ENCODE data around the gene HOOK1.
A peak's percentile ranks its signal among the peaks of the same experiment; 100 is the strongest.
"Not testable (repeated sequence)": the region's sequence is repeated elsewhere in the genome, so short reads cannot be mapped to it uniquely, and the experiment has no call there.

Gene HOOK1

GRCh38 chr1:59819566-59820438 is 5.1 kb downstream of the HOOK1 start:
- no peak overlapping the region for H3K4me3 ChIP-seq (replicated peaks in 1 of 2; ENCODE audit: low read depth in 2 of 2, low read length in 2 of 2)
- no peak for DNase-seq (ENCODE audit: low read depth in 2 of 2)
- no peak for TF ChIP-seq CTCF (IDR thresholded peaks at IDR 0.05; ENCODE audit: low read depth, low read length)

- TF ChIP-seq CTCF (IDR thresholded peaks at IDR 0.05; ENCODE audit: low read depth, low read length) = no peak
- no peak overlapping the region for H3K4me3 ChIP-seq (replicated peaks in 1 of 2; ENCODE audit: low read depth in 2 of 2, low read length in 2 of 2)
- DNase-seq (ENCODE audit: low read depth in 2 of 2) = no peak
Observed at GRCh38 chr1:59827055-59827643, 12.4 kb downstream of the HOOK1 start.

- DNase-seq (ENCODE audit: low read depth in 2 of 2) = no peak
- no peak for TF ChIP-seq CTCF (IDR thresholded peaks at IDR 0.05; ENCODE audit: low read depth, low read length)
- H3K4me3 ChIP-seq (replicated peaks in 1 of 2; ENCODE audit: low read depth in 2 of 2, low read length in 2 of 2) = no peak overlapping the region
Observed at GRCh38 chr1:59828160-59828559, 13.4 kb downstream of the HOOK1 start.

- H3K4me3 ChIP-seq (replicated peaks in 1 of 2; ENCODE audit: low read depth in 2 of 2, low read length in 2 of 2) = no peak overlapping the region
- TF ChIP-seq CTCF (IDR thresholded peaks at IDR 0.05; ENCODE audit: low read depth, low read length) = no peak
- no peak for DNase-seq (ENCODE audit: low read depth in 2 of 2)
Observed at GRCh38 chr1:59831529-59831928, 16.8 kb downstream of the HOOK1 start.

GRCh38 chr1:59833022-59833421 is 18.3 kb downstream of the HOOK1 start:
- peak in 1 of 2 donors; percentile 14 for DNase-seq (ENCODE audit: low read depth in 2 of 2)
- TF ChIP-seq CTCF (IDR thresholded peaks at IDR 0.05; ENCODE audit: low read depth, low read length) = no peak
- H3K4me3 ChIP-seq (replicated peaks in 1 of 2; ENCODE audit: low read depth in 2 of 2, low read length in 2 of 2) = no peak overlapping the region

GRCh38 chr1:59833991-59834390 is 19.2 kb downstream of the HOOK1 start:
- no peak overlapping the region for H3K4me3 ChIP-seq (replicated peaks in 1 of 2; ENCODE audit: low read depth in 2 of 2, low read length in 2 of 2)
- DNase-seq (ENCODE audit: low read depth in 2 of 2) = no peak
- TF ChIP-seq CTCF (IDR thresholded peaks at IDR 0.05; ENCODE audit: low read depth, low read length) = no peak

GRCh38 chr1:59837857-59838256 is 23.1 kb downstream of the HOOK1 start:
- not testable (repeated sequence) for H3K4me3 ChIP-seq (replicated peaks in 1 of 2; ENCODE audit: low read depth in 2 of 2, low read length in 2 of 2); DNase-seq (ENCODE audit: low read depth in 2 of 2)

All from cardiac fibroblast (primary cell).